Lower leg skin (tissue), 3 donors: ENCODE measurements around the gene TCF7L1.

Source experiments
- POLR2A ChIP-seq, 2 donors: fragments of 450-650 bp; IDR thresholded peaks; one replicate each; pipeline ENCODE4 v1.6.1; 2016 to 2017; ENCODE audit warnings: antibody characterized with exemption in 2 of 2, mild to moderate bottlenecking in 1 of 2, moderate library complexity in 1 of 2
- TF ChIP-seq, protein P1 (sequence below), 3 donors: fragments of 450-650 bp; IDR thresholded peaks; one replicate each; pipeline ENCODE4 v1.5.1; 2016; ENCODE audit warnings: antibody characterized with exemption in 3 of 3, mild to moderate bottlenecking in 3 of 3, moderate library complexity in 2 of 3

DNA sequence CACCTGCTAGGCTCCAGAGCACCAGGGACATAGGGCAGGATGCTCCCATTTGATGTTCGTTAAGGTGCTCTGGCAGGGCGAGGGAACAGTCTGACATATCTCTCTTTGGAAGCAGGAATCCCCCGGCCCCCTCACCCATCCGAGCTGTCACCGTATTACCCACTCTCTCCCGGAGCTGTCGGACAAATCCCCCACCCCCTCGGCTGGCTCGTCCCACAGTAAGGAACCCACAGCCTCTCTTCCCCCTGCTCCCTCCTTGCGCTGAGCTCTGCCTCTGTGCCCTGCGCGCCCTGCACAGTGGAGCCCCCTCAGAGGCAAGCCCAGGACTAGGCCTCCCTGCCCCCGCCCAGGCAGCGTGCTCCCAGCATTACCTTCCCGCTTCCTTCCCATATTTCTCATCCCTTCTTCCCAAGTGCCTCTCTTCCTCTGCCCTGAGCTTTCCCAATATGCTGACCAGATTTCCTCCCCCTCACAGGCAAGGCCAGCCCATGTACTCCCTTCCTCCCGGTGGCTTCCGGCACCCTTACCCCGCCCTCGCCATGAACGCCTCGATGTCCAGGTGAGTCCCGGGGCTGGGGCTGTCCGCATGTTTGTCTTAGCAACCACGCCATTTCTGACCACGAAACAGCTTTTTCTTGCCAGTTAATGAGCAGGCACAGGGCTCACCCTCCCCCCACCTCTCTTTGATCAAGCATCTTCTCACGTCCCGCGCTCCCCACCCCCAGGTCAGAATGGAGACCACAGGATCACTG, 170.8 kb downstream of the TCF7L1 start:
- TF ChIP-seq, protein P1, sequence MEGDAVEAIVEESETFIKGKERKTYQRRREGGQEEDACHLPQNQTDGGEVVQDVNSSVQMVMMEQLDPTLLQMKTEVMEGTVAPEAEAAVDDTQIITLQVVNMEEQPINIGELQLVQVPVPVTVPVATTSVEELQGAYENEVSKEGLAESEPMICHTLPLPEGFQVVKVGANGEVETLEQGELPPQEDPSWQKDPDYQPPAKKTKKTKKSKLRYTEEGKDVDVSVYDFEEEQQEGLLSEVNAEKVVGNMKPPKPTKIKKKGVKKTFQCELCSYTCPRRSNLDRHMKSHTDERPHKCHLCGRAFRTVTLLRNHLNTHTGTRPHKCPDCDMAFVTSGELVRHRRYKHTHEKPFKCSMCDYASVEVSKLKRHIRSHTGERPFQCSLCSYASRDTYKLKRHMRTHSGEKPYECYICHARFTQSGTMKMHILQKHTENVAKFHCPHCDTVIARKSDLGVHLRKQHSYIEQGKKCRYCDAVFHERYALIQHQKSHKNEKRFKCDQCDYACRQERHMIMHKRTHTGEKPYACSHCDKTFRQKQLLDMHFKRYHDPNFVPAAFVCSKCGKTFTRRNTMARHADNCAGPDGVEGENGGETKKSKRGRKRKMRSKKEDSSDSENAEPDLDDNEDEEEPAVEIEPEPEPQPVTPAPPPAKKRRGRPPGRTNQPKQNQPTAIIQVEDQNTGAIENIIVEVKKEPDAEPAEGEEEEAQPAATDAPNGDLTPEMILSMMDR (IDR thresholded peaks at IDR 0.05), result no peak
- TF ChIP-seq POLR2A (IDR thresholded peaks at IDR 0.05), result no peak
